GM18502 (cell line): ENCODE data around the gene RNF223.
"Not testable (repeated sequence)": the region's sequence is repeated elsewhere in the genome, so short reads cannot be mapped to it uniquely, and the experiment has no call there.

Source experiments
- ATAC-seq: cut with Tn5 transposase; IDR thresholded peaks from one replicate; pipeline ENCODE4 v1.9.1; 2021; ENCODE audit warnings: mild to moderate bottlenecking; ENCODE audit not compliant: unreplicated experiment, poor library complexity

Gene RNF223

DNA sequence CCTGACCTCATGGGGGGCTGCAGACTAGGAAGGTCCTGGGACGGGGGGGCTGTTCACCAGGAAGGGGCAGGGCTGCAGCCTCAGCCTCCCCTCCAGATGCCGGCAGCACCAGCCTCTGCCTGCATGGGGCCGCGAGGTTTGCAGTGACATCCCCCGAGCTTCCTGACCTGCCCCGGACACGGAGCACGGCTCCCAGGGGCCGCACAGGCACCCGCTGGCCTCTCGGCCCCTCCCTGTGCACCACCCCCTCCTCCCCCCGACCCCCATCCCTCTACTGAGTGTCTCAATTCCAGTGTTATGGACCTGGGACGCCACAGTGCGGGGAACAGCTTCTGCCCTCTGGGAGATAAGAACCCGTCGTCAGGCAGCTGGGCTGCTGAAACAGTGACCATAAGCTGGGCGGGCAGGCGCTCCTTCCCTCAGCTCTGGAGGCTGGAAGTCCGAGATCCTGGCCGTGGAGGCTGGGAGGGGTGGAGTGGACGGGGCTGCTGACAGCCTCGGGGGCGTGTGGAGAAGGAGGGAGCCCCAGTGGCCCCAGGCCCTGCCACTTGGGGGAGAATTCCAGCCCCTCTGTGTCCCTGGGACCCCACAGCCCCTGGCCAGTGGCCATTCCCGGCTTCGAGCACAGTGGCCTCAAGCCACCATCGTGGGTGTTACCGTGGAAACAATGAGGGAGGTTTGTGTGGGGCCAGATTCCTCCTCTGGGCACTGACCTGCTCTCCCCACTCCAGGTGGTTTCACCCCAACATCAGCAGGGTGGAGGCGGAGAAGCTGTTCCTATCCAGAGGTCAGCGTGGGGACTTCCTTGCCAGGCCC lies 11.6 kb downstream of the RNF223 start:
- ATAC-seq, result no peak

DNA sequence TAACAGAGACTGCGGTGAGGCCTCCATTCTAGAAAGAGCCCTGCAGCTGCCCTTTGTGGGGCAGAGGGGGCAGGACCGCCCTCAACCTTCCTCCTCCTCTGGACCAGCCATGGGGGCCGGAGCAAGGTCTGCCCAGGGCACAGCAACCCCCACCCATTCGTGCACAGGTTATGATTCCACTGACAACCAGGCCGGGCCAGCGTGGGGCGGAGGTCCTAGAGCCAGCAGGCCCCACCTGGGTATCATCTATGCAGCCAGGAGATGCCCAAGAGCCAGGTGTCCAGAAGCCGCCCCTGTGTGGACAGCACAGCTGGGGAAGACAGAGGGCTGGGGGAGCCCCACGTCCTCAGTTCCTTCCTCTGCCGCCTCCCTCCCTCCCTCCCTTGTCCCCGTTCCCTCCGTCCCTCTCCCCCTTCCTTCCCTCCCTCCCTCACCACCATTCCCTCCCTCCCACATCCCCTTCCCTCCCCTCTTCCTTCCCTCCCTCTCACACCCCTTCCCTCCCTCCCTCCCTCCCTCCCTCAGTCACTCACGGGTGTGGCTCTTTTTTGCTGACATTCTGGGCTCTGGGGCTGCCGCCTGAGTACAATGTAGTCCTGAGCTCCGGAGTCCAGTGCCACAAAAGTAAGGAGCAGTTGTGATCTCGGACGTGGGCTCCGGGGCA lies 12.3 kb downstream of the RNF223 start:
- no peak for ATAC-seq

GRCh38 chr1:1060281-1061000 lies 13.7 kb downstream of the RNF223 start:
- ATAC-seq, result no peak

GRCh38 chr1:1059494-1060280 lies 14.4 kb downstream of the RNF223 start:
- peak; percentile 69 for ATAC-seq

DNA sequence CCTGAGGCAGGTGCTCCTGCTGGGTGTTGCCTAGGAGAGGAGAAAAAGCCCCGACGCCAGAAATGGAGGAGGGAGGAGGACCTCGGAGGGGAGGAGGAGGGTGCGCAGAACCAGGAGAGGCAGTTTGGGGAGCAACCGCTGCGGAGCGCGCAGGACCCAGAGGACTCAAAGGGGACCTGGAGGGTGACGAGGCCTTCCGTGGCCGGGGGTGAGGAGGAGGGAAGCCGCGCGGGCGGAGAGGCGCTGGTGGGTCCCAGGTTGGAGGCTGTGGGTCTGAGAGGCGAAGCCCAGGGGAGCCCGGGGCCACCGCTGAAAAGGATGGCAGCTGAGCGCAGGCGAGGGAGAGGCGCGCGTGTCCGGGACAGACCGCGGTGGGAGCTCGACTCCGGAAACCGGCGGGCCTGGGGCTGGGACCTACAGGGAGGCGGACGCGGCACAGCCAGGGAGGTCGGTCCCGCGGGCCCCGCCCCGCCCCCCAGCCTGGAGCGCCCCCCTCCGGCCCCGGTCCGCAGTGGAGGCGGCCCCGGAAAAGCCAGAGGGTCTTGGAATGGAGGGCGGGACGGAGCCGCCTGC lies 15.1 kb downstream of the RNF223 start:
- peak; percentile 40 for ATAC-seq

- ATAC-seq, result no peak
Observed at GRCh38 chr1:1058088-1058905, 15.8 kb downstream of the RNF223 start.

GRCh38 chr1:1057769-1058087 lies 16.4 kb downstream of the RNF223 start:
- ATAC-seq, result not testable (repeated sequence)

GRCh38 chr1:1055841-1056736 lies 18.0 kb downstream of the RNF223 start:
- no peak for ATAC-seq

GRCh38 chr1:1054971-1055370 lies 19.1 kb downstream of the RNF223 start:
- ATAC-seq, result no peak

DNA sequence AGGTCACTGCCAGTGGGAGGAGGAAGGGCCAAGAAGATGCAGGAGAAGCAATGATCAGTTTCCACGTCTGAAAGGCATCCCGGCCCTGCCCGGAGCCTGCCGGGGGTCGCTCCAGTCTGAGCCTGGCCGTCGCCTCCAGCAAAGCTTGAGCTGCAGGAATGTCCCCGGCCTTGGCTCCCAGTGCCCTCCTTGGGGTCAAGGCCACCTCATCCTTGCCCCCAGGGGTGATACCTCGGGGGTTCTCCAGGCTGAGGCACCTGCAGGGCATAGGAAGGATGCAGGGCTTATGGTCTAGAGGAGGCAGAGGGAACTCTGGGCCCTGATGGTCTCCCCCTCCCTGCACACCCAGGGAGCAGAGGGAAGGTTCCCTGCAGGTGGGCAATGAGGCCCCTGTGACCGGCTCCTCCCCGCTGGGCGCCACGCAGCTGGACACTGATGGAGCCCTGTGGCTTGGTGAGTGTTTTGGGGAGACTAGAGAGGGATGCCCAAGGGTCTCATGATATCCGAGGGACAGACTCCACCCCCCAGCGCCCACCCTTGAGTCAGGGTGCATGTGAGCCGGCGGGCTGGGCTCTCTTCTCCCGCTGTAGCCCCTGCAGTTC lies 19.9 kb downstream of the RNF223 start:
- no peak for ATAC-seq

DNA sequence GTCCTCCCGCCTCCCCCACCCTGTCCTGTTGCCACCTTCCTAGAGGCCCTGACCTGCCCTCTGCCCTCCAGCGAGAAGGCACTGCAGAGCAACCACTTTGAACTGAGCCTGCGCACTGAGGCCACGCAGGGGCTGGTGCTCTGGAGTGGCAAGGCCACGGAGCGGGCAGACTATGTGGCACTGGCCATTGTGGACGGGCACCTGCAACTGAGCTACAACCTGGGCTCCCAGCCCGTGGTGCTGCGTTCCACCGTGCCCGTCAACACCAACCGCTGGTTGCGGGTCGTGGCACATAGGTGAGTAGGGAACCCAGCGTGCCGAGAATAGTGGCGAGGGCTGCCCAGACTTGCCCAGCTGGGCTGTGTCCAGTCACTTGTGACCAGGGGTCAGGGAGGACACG lies 20.4 kb downstream of the RNF223 start:
- ATAC-seq, result no peak

GRCh38 chr1:1053022-1053421 lies 21.1 kb downstream of the RNF223 start:
- ATAC-seq, result no peak

GRCh38 chr1:1052003-1052840 lies 21.9 kb downstream of the RNF223 start:
- ATAC-seq, result no peak

GRCh38 chr1:1051127-1051810 lies 22.8 kb downstream of the RNF223 start:
- ATAC-seq, result no peak

GRCh38 chr1:1050577-1051052 lies 23.5 kb downstream of the RNF223 start:
- no peak for ATAC-seq

DNA sequence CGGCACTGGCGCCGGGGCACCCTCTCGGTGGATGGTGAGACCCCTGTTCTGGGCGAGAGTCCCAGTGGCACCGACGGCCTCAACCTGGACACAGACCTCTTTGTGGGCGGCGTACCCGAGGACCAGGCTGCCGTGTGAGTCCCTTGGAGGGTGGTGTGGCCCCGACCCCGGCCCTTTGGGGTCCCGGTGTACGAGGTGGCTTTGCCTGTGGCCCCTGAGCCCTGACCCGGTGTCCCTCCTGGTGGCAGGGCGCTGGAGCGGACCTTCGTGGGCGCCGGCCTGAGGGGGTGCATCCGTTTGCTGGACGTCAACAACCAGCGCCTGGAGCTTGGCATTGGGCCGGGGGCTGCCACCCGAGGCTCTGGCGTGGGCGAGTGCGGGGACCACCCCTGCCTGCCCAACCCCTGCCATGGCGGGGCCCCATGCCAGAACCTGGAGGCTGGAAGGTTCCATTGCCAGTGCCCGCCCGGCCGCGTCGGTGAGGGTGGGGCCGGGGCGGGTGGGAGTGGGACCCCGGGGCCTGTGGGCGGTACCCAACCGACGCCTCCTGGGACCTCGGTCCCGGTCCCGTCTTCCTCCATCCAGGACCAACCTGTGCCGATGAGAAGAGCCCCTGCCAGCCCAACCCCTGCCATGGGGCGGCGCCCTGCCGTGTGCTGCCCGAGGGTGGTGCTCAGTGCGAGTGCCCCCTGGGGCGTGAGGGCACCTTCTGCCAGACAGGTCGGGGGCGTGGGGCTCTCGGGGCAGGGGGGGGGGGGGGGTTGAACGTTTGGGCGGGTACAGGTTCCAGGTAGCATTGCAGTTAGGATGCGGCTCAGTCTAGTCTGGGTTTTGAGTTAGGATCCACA lies 24.6 kb downstream of the RNF223 start:
- no peak for ATAC-seq
